Measurements from ENCODE around the gene RNF111. TPM values are rescaled to one million over a fixed set of nuclear protein-coding genes. Genes with fewer than 3 reads are reported as not detected.

The RNF111 gene
- total and polyA plus RNA-seq, 2 of the 13 experiments (the other 11 are each of a cell fraction or from before 2014, with no cell fraction given), result 12.1 to 23.1 TPM

- H2AFZ ChIP-seq (ENCODE audit: low read length), result no peak overlapping the region
- ATAC-seq, result no peak
- in situ Hi-C loops (cut with HindIII; ENCODE audit: extremely low pct_ligation_motif_present, low pct_unique_long_range_greater_than_20kb), result no loop called here
- ChIA-PET POLR2A (no interaction called here), CTCF (ENCODE audit: low intra/inter-chr PET ratio, low total read pairs) (no interaction called here)
- no peak for DNase-seq (ENCODE audit: low spot score)
- no peaks in the 10 kb centered on the region for H3K4me1 ChIP-seq (ENCODE audit: insufficient read depth, low read length)
- no peak overlapping the region for H3K9ac ChIP-seq (ENCODE audit: insufficient read depth, low read depth, low read length)
- intact Hi-C loops (cut with micrococcal nuclease; ENCODE audit: unreplicated experiment), result no loop called here
- no peak overlapping the region for H3K27ac ChIP-seq (ENCODE audit: extremely low read length, insufficient read depth, low read length)
- H4K20me1 ChIP-seq (ENCODE audit: insufficient read depth, low read length), result no peaks in the 10 kb centered on the region
- peaks cover 5% of the 10 kb centered on the region for H3K79me2 ChIP-seq (ENCODE audit: insufficient read depth, low read length)
- BruUV-seq (replicated peaks), result no TSS peak
- no peak overlapping the region for H3K4me2 ChIP-seq (ENCODE audit: low read depth, low read length)
- TF ChIP-seq MLXIP (CRISPR knock-in tag; IDR thresholded peaks at IDR 0.05; ENCODE audit: borderline replicate concordance) (no peak), ZNF576 (CRISPR knock-in tag; IDR thresholded peaks at IDR 0.05) (no peak), DPF2 (CRISPR knock-in tag; IDR thresholded peaks at IDR 0.05; ENCODE audit: borderline replicate concordance, low read depth) (no peak), ARID2 (CRISPR knock-in tag; IDR thresholded peaks at IDR 0.05; ENCODE audit: borderline replicate concordance) (no peak), ZFP90 (CRISPR knock-in tag; IDR thresholded peaks at IDR 0.05; ENCODE audit: borderline replicate concordance) (no peak), SMAD1 (CRISPR knock-in tag; IDR thresholded peaks at IDR 0.05; ENCODE audit: borderline replicate concordance, low read depth) (no peak), ELF4 (CRISPR knock-in tag; IDR thresholded peaks at IDR 0.05; ENCODE audit: borderline replicate concordance) (no peak), PLRG1 (conservative IDR thresholded peaks at IDR 0.05) (no peak), ZNF749 (CRISPR knock-in tag; IDR thresholded peaks at IDR 0.05; ENCODE audit: borderline replicate concordance) (no peak), XRCC5 (optimal IDR thresholded peaks at IDR 0.05; ENCODE audit: low read length) (no peak), ZNF503 (CRISPR knock-in tag; IDR thresholded peaks at IDR 0.05) (no peak), ZBTB43 (CRISPR knock-in tag; conservative IDR thresholded peaks at IDR 0.05) (no peak)
- no peak for FAIRE-seq
- peaks cover 5 to 25% of the 10 kb centered on the region in 2 experiments for H3K36me3 ChIP-seq (replicated peaks in 1 of 2; ENCODE audit: control insufficient read depth in 1 of 2, insufficient read depth in 2 of 2, low read length in 2 of 2)
- no peaks in the 10 kb centered on the region; a peak in 1 of 5 replicates for H3K27me3 ChIP-seq (ENCODE audit: control insufficient read depth in 1 of 2, insufficient read depth in 2 of 2, low read length in 2 of 2)
- no peak overlapping the region for H3K4me3 ChIP-seq (replicated peaks in 1 of 3; ENCODE audit: insufficient read depth in 1 of 3, low read depth in 2 of 3, low read length in 3 of 3)
- H3K9me3 ChIP-seq (ENCODE audit: low read length), result no peaks in the 10 kb centered on the region
- 96% methylated on average over 4 of the region's 4 CpGs for WGBS (ENCODE audit: low lambda C conversion rate)
These were observed 41.0 kb downstream of the RNF111 start for GRCh38 chr15:59028387-59028955.
